Hepatocyte (in vitro differentiated cells): ENCODE data around the gene SLFNL1. TPM values are rescaled to one million over a fixed set of nuclear protein-coding genes. Genes with fewer than 3 reads are reported as not detected.
A peak's percentile ranks its signal among the peaks of the same experiment; 100 is the strongest.

ENCODE experiments used
- DNase-seq: peaks from one replicate; pipeline ENCODE4 v3.0.0-alpha.2; 2016; ENCODE audit warnings: low spot score
- H2AFZ ChIP-seq: fragments of 200-600 bp; sonication (generic); 2 replicates; pipeline ENCODE4 v1.6.0; 2016; ENCODE audit warnings: antibody characterized with exemption, mild to moderate bottlenecking
- H3K27ac ChIP-seq: fragments of 200-600 bp; sonication (generic); 2 replicates; pipeline ENCODE4 v1.5.1; 2016; ENCODE audit warnings: mild to moderate bottlenecking
- H3K27me3 ChIP-seq: fragments of 200-600 bp; sonication (generic); 2 replicates; pipeline ENCODE4 v1.6.1; 2016
- H3K36me3 ChIP-seq: fragments of 200-600 bp; sonication (generic); replicated peaks from 2 replicates; pipeline ENCODE4 v1.5.1; 2016; ENCODE audit warnings: low read depth; ENCODE audit not compliant: insufficient read depth
- H3K4me1 ChIP-seq: fragments of 200-600 bp; sonication (generic); 2 replicates; pipeline ENCODE4 v1.5.1; 2016; ENCODE audit warnings: mild to moderate bottlenecking, moderate library complexity; ENCODE audit not compliant: insufficient read depth
- H3K4me2 ChIP-seq: fragments of 200-600 bp; sonication (generic); 2 replicates; pipeline ENCODE4 v1.6.0; 2016
- H3K4me3 ChIP-seq: fragments of 200-600 bp; sonication (generic); 2 replicates; pipeline ENCODE4 v1.5.1; 2016; ENCODE audit warnings: mild to moderate bottlenecking
- H3K79me2 ChIP-seq: fragments of 200-600 bp; sonication (generic); 2 replicates; pipeline ENCODE4 v1.6.0; 2017; ENCODE audit warnings: mild to moderate bottlenecking
- H3K9me2 ChIP-seq: fragments of 200-600 bp; sonication (generic); replicated peaks from 2 replicates; pipeline ENCODE4 v1.6.0; 2017; ENCODE audit warnings: mild to moderate bottlenecking; ENCODE audit not compliant: insufficient read depth
- H3K9me3 ChIP-seq: fragments of 200-600 bp; sonication (generic); 2 replicates; pipeline ENCODE4 v1.5.1; 2016; ENCODE audit warnings: low read depth, mild to moderate bottlenecking
- H4K20me1 ChIP-seq: fragments of 200-600 bp; sonication (generic); 2 replicates; pipeline ENCODE4 v1.6.0; 2016; ENCODE audit warnings: mild to moderate bottlenecking; ENCODE audit not compliant: insufficient read depth, poor library complexity, severe bottlenecking
- CTCF ChIP-seq: fragments of 200-600 bp; sonication (generic); IDR thresholded peaks from 2 replicates; pipeline ENCODE4 v1.5.1; 2016; ENCODE audit warnings: antibody characterized with exemption, mild to moderate bottlenecking; ENCODE audit not compliant: poor library complexity
- EZH2 ChIP-seq: fragments of 200-600 bp; sonication (generic); IDR thresholded peaks from 2 replicates; pipeline ENCODE4 v1.6.1; 2016; ENCODE audit warnings: antibody characterized with exemption, mild to moderate bottlenecking, borderline replicate concordance
- EZH2phosphoT487 ChIP-seq: fragments of 200-600 bp; sonication (generic); IDR thresholded peaks from one replicate; pipeline ENCODE4 v1.6.1; 2018; ENCODE audit warnings: antibody characterized with exemption, mild to moderate bottlenecking, low read depth, moderate library complexity; ENCODE audit not compliant: unreplicated experiment, severe bottlenecking
- WGBS: methylation state at CpG from one replicate; pipeline ENCODE4 v1.1.6; 2016; ENCODE audit warnings: low lambda C conversion rate; ENCODE audit errors: missing lambda C conversion rate; 5-methylcytosine and 5-hydroxymethylcytosine counted together
- polyA plus RNA-seq: library from polyadenylated mRNA; unstranded; fragments of >200 nt; fragmentation: Nextera tagmentation; extraction: Ambion mirVana; gene quantifications from 2 replicates; pipeline ENCODE4 v1.2.1, GENCODE V29; 2016
- total RNA-seq: library from RNA; depleted of rRNA; stranded (reverse); fragments of >200 nt; gene quantifications from 2 replicates; pipeline ENCODE4 v1.2.3, GENCODE V29; 2014

The SLFNL1 gene
- total and polyA plus RNA-seq, 2 experiments from 2014 or later = 0.18 to 0.27 TPM

GRCh38 chr1:41045740-41046139, 24.2 kb upstream of the SLFNL1 start:
- H3K27ac ChIP-seq = no peak overlapping the region
- H3K4me3 ChIP-seq = no peak overlapping the region
- DNase-seq = no peak
- no peaks in the 10 kb centered on the region for H3K9me3 ChIP-seq
- H4K20me1 ChIP-seq = no peaks in the 10 kb centered on the region
- 87% methylated on average over 5 of the region's 5 CpGs for WGBS
- no peak for TF ChIP-seq CTCF
- TF ChIP-seq EZH2phosphoT487 = no peak
- no peak for TF ChIP-seq EZH2
- no peaks in the 10 kb centered on the region for H3K27me3 ChIP-seq
- H3K4me1 ChIP-seq = no peaks in the 10 kb centered on the region
- H3K36me3 ChIP-seq = no peaks in the 10 kb centered on the region
- H3K4me2 ChIP-seq = no peak overlapping the region
- no peak overlapping the region for H2AFZ ChIP-seq
- no peaks in the 10 kb centered on the region for H3K79me2 ChIP-seq
- no peaks in the 10 kb centered on the region for H3K9me2 ChIP-seq

DNA sequence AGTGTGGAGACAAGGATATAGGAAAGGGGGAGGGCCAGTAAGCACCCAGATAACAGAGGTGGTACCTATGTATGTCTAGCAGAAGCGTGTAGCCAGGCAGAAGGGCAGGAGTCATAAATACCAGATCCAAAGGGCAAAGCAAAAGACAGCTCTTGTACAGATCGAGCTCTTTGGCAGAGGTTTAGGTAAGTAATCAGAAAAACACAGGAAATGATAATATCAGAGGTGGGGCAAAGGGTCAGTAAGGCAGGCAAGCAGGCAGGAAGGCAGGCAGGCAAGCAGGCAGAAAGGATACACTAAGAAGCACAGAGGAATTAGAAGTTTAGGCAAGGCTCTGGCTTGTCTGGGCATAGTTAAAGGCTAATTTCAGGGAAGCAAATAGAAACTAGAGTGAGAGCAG, 22.7 kb upstream of the SLFNL1 start:
- no peaks in the 10 kb centered on the region for H3K27me3 ChIP-seq
- no peak for DNase-seq
- H3K4me2 ChIP-seq = no peak overlapping the region
- H3K36me3 ChIP-seq = no peaks in the 10 kb centered on the region
- H3K9me2 ChIP-seq = no peaks in the 10 kb centered on the region
- H3K4me1 ChIP-seq = no peaks in the 10 kb centered on the region
- H3K79me2 ChIP-seq = no peaks in the 10 kb centered on the region
- WGBS = 70% methylated on average over 2 of the region's 2 CpGs
- H4K20me1 ChIP-seq = no peaks in the 10 kb centered on the region
- H3K27ac ChIP-seq = no peak overlapping the region
- H3K4me3 ChIP-seq = no peak overlapping the region
- H2AFZ ChIP-seq = no peak overlapping the region
- TF ChIP-seq EZH2 (no peak), CTCF (no peak), EZH2phosphoT487 (no peak)
- H3K9me3 ChIP-seq = no peaks in the 10 kb centered on the region

GRCh38 chr1:41041614-41042270, 20.2 kb upstream of the SLFNL1 start:
- H3K27ac ChIP-seq = no peak overlapping the region
- DNase-seq = no peak
- H3K4me1 ChIP-seq = no peaks in the 10 kb centered on the region
- no peak overlapping the region for H3K4me2 ChIP-seq
- WGBS = 94% methylated on average over 3 of the region's 3 CpGs
- no peak overlapping the region for H3K4me3 ChIP-seq
- no peaks in the 10 kb centered on the region for H3K27me3 ChIP-seq
- TF ChIP-seq CTCF (no peak), EZH2 (no peak), EZH2phosphoT487 (no peak)
- H2AFZ ChIP-seq = no peak overlapping the region
- H4K20me1 ChIP-seq = no peaks in the 10 kb centered on the region
- no peaks in the 10 kb centered on the region for H3K9me3 ChIP-seq
- H3K9me2 ChIP-seq = no peaks in the 10 kb centered on the region
- no peaks in the 10 kb centered on the region for H3K36me3 ChIP-seq
- no peaks in the 10 kb centered on the region for H3K79me2 ChIP-seq

GRCh38 chr1:41038110-41038509, 16.6 kb upstream of the SLFNL1 start:
- Histone ChIP-seq H2AFZ (no peak overlapping the region), H3K4me1 (no peaks in the 10 kb centered on the region), H3K27me3 (no peaks in the 10 kb centered on the region), H3K27ac (no peak overlapping the region), H3K4me2 (no peak overlapping the region), H3K9me2 (no peaks in the 10 kb centered on the region), H3K4me3 (no peak overlapping the region), H4K20me1 (no peaks in the 10 kb centered on the region), H3K36me3 (no peaks in the 10 kb centered on the region), H3K9me3 (no peaks in the 10 kb centered on the region), H3K79me2 (no peaks in the 10 kb centered on the region)
- TF ChIP-seq CTCF (peak; percentile 5), EZH2 (no peak)
- DNase-seq = no peak
- WGBS = 87% methylated on average over 5 of the region's 5 CpGs
